Heart left ventricle (tissue), 13 donors: ENCODE measurements around the gene SOX6.

Experiments used
- CTCF ChIP-seq, 12 donors: fragments of 200-600 bp; sonication (generic) in 4 of 12; IDR thresholded peaks; one replicate each; pipeline versions ENCODE4 v1.5.0 to v1.8.0; 2018 to 2022; ENCODE audit warnings: antibody characterized with exemption in 12 of 12, mild to moderate bottlenecking in 5 of 12
- POLR2A ChIP-seq, 2 donors: fragments of 450-650 bp; IDR thresholded peaks; one replicate each; pipeline ENCODE4 v1.6.1; 2017; ENCODE audit warnings: antibody characterized with exemption in 2 of 2, mild to moderate bottlenecking in 2 of 2, moderate library complexity in 2 of 2
- donor health status: ischemic (EF 13 %, LVEDD 7.1; RV severe dilation, severe dysfunction).
- donor health status: DM: no; HTN: yes; CAD: no.
- donor health status: DM: no; HTN: no; CAD: no.
- donor health status: ischemic (EF 25% LVEDD 6.9; RV normal size, moderate dysfunction).
- donor health status: ischemic (EF 25% LVEDD 5.7; RV mildly dilated, moderate dysfunction).
- donor health status: ischemic (EF 35%, LVEDD 5.7; RV mildly dilated, moderate dysfunction).
- donor health status: nonischemic (EF 11% LVEDD 7.7; RV severe dilation, severe dysfunction).
- donor health status: DM: yes; HTN: yes; CAD: no.
- donor health status: PGD.
- donor health status: ischemic (EF 29% LVEDD 5.4; RV normal size, mild dysfunction).
- donor health status: nonischemic (EF 23%, LVEDD 6.1; RV moderate dilation, normal function).

- no peak for TF ChIP-seq CTCF (IDR thresholded peaks at IDR 0.05)
- TF ChIP-seq POLR2A (IDR thresholded peaks at IDR 0.05): no peak
Observed at GRCh38 chr11:16271258-16271657, 85.1 kb downstream of the SOX6 start.
